Stimulated activated CD8-positive, alpha-beta memory T cell treated with anti-CD3 and anti-CD28 coated beads, Interleukin-12 subunit alpha, Interleukin-12 subunit beta, amount 100 ng/mL, for 24 hours (primary cell): ENCODE measurements around the gene FARP2.
"Not testable (repeated sequence)": the region's sequence is repeated elsewhere in the genome, so short reads cannot be mapped to it uniquely, and the experiment has no call there.

ENCODE experiments used
- DNase-seq: peaks from one replicate; pipeline ENCODE4 v3.0.0-alpha.2; 2020; ENCODE audit errors: extremely low read depth

Gene FARP2

GRCh38 chr2:241368643-241369042 lies 12.6 kb downstream of the FARP2 start:
- DNase-seq = no peak

- DNase-seq = no peak
These were observed 16.4 kb downstream of the FARP2 start for GRCh38 chr2:241372361-241372992.

- DNase-seq = no peak
These were observed 17.4 kb downstream of the FARP2 start for GRCh38 chr2:241373446-241373845.

GRCh38 chr2:241373906-241374305 lies 17.8 kb downstream of the FARP2 start:
- DNase-seq = not testable (repeated sequence)

GRCh38 chr2:241375300-241375699 lies 19.2 kb downstream of the FARP2 start:
- DNase-seq = no peak

- no peak for DNase-seq
These were observed 20.7 kb downstream of the FARP2 start for GRCh38 chr2:241376808-241377207.

GRCh38 chr2:241378816-241379215 lies 22.7 kb downstream of the FARP2 start:
- DNase-seq = no peak

- DNase-seq = no peak
These were observed 23.7 kb downstream of the FARP2 start for GRCh38 chr2:241379481-241380480.

GRCh38 chr2:241381872-241382271 lies 25.8 kb downstream of the FARP2 start:
- DNase-seq = no peak

GRCh38 chr2:241385450-241385849 lies 29.4 kb downstream of the FARP2 start:
- DNase-seq = not testable (repeated sequence)

GRCh38 chr2:241386519-241386918 lies 30.4 kb downstream of the FARP2 start:
- DNase-seq = no peak

- DNase-seq = no peak
These were observed 33.6 kb downstream of the FARP2 start for GRCh38 chr2:241389697-241390096.

GRCh38 chr2:241390301-241391206 lies 34.5 kb downstream of the FARP2 start:
- no peak for DNase-seq

- no peak for DNase-seq
These were observed 36.0 kb downstream of the FARP2 start for GRCh38 chr2:241391892-241392665.

GRCh38 chr2:241392753-241393152 lies 36.7 kb downstream of the FARP2 start:
- not testable (repeated sequence) for DNase-seq

GRCh38 chr2:241393524-241394196 lies 37.6 kb downstream of the FARP2 start:
- no peak for DNase-seq

GRCh38 chr2:241396809-241397208 lies 40.7 kb downstream of the FARP2 start:
- not testable (repeated sequence) for DNase-seq

GRCh38 chr2:241399941-241400922 lies 44.1 kb downstream of the FARP2 start:
- no peak for DNase-seq

- no peak for DNase-seq
These were observed 52.8 kb downstream of the FARP2 start for GRCh38 chr2:241408849-241409248.
